Measurements from ENCODE around the gene MAP2K7. TPM values are rescaled to one million over a fixed set of nuclear protein-coding genes. Genes with fewer than 3 reads are reported as not detected.

MAP2K7 gene
- total RNA-seq, 1 experiment from 2014 or later = 39.4 TPM

GRCh38 chr19:7911508-7912143 is 7.9 kb downstream of the MAP2K7 start:
- CTCF ChIA-PET = interaction anchor here (1.1 to 2.1 kb wide), 5 partner anchors 8 to 58 kb away, joined by 3 to 10 read pairs (median 4); partner anchors contain the start of gene MAP2K7
- TF ChIP-seq CTCF (IDR thresholded peaks at IDR 0.05) (no peak), FOXJ3 (CRISPR knock-in tag; IDR thresholded peaks at IDR 0.05; ENCODE audit: borderline replicate concordance) (no peak), ZNF232 (CRISPR knock-in tag; IDR thresholded peaks at IDR 0.05) (no peak), HMGXB4 (CRISPR knock-in tag; IDR thresholded peaks at IDR 0.05) (no peak), IRF2 (CRISPR knock-in tag; IDR thresholded peaks at IDR 0.05; ENCODE audit: borderline replicate concordance, low read depth) (no peak), SP1 (CRISPR knock-in tag; conservative IDR thresholded peaks at IDR 0.05) (no peak), ZNF121 (CRISPR knock-in tag; IDR thresholded peaks at IDR 0.05) (no peak), PRRX2 (CRISPR knock-in tag; IDR thresholded peaks at IDR 0.05) (no peak), SMAD4 (CRISPR knock-in tag; IDR thresholded peaks at IDR 0.05) (no peak), ZNF425 (CRISPR knock-in tag; conservative IDR thresholded peaks at IDR 0.05) (no peak), ZNF219 (CRISPR knock-in tag; IDR thresholded peaks at IDR 0.05; ENCODE audit: borderline replicate concordance) (no peak), GABPB1 (CRISPR knock-in tag; IDR thresholded peaks at IDR 0.05) (no peak), TCF7 (CRISPR knock-in tag; IDR thresholded peaks at IDR 0.05; ENCODE audit: low read depth) (no peak), AFF4 (CRISPR knock-in tag; IDR thresholded peaks at IDR 0.05; ENCODE audit: borderline replicate concordance) (no peak), FOXK1 (CRISPR knock-in tag; IDR thresholded peaks at IDR 0.05) (no peak), AR (CRISPR knock-in tag; IDR thresholded peaks at IDR 0.05) (no peak), JAZF1 (CRISPR knock-in tag; IDR thresholded peaks at IDR 0.05) (no peak)
- Mint-ChIP-seq H3K9me3 (no peaks in the 10 kb centered on the region), H3K36me3 (peaks cover 11% of the 10 kb centered on the region), H3K27ac (no peak overlapping the region), H3K4me1 (peaks cover 3% of the 10 kb centered on the region), H3K27me3 (ENCODE audit: low read depth) (peaks cover 23% of the 10 kb centered on the region), H3K4me3 (no peak overlapping the region)
- POLR2A ChIA-PET = no interaction called here
- ATAC-seq = no peak
- no peak for DNase-seq (ENCODE audit: low spot score)
